NCI-H1694 (cell line): Measurements from ENCODE around the gene RELB.
"Not testable (repeated sequence)": the region's sequence is repeated elsewhere in the genome, so short reads cannot be mapped to it uniquely, and the experiment has no call there.

Source experiments
- DNase-seq: peaks from one replicate; lab custom pipeline; 2025; lab: John Stamatoyannopoulos, UW

RELB gene

GRCh38 chr19:45001087-45001739, at the start of gene RELB:
TSS of gene RELB (plus strand) at chr19:45001464. CDS start at chr19:45001580, 116 bp downstream.
- peak; percentile 64 for DNase-seq

- DNase-seq = no peak
Observed at GRCh38 chr19:44954278-44954648, 47.0 kb upstream of the RELB start.

GRCh38 chr19:44954649-44955504, 46.4 kb upstream of the RELB start, which contains the start of gene CLPTM1:
TSS of gene CLPTM1 (plus strand) at chr19:44955380. CDS start at chr19:44955396, 16 bp downstream.
- DNase-seq = peak; percentile 92

- no peak for DNase-seq
Observed at GRCh38 chr19:44955505-44956439, 45.5 kb upstream of the RELB start.

- DNase-seq = no peak
Observed at GRCh38 chr19:44957526-44957925, 43.7 kb upstream of the RELB start.

- no peak for DNase-seq
Observed at GRCh38 chr19:44958090-44958489, 43.2 kb upstream of the RELB start.

- DNase-seq = no peak
Observed at GRCh38 chr19:44959691-44960090, 41.6 kb upstream of the RELB start.

GRCh38 chr19:44960906-44961728, 40.1 kb upstream of the RELB start:
- no peak for DNase-seq

- DNase-seq = no peak
Observed at GRCh38 chr19:44961821-44962220, 39.4 kb upstream of the RELB start.

- no peak for DNase-seq
Observed at GRCh38 chr19:44968118-44968517, 33.1 kb upstream of the RELB start.

GRCh38 chr19:44968670-44969069, 32.6 kb upstream of the RELB start:
- no peak for DNase-seq

- no peak for DNase-seq
Observed at GRCh38 chr19:44969437-44969836, 31.8 kb upstream of the RELB start.

GRCh38 chr19:44971451-44971850, 29.8 kb upstream of the RELB start:
- DNase-seq = not testable (repeated sequence)

- DNase-seq = no peak
Observed at GRCh38 chr19:44972802-44973201, 28.5 kb upstream of the RELB start.

GRCh38 chr19:44973982-44974735, 27.1 kb upstream of the RELB start:
- DNase-seq = no peak

GRCh38 chr19:44974857-44975256, 26.4 kb upstream of the RELB start:
- no peak for DNase-seq

GRCh38 chr19:44975444-44975843, 25.8 kb upstream of the RELB start:
- DNase-seq = no peak

- DNase-seq = no peak
Observed at GRCh38 chr19:44984005-44984404, 17.3 kb upstream of the RELB start.

GRCh38 chr19:44985445-44985844, 15.8 kb upstream of the RELB start:
- DNase-seq = no peak

GRCh38 chr19:44986389-44986788, 14.9 kb upstream of the RELB start:
- no peak for DNase-seq
